HEK293 (cell line): ENCODE measurements around the gene KIF1A.

ENCODE experiments used
- CTCF ChIA-PET: fragments of 350-600 bp; formaldehyde crosslinking; extraction: SDS; loops from one replicate; lab custom pipeline; 2021; ENCODE audit warnings: antibody characterized with exemption; lab: Yijun Ruan, JAX
- POLR2A ChIA-PET: fragments of 300-600 bp; formaldehyde crosslinking; extraction: SDS; loops from one replicate; lab custom pipeline; 2020; ENCODE audit warnings: antibody characterized with exemption, inconsistent platforms; lab: Yijun Ruan, JAX
- H3K27ac ChIP-seq: fragments of 200-500 bp; sonication (Bioruptor generic); 2 replicates; pipeline ENCODE4 v1.5.1; 2014; ENCODE audit warnings: low read depth, low read length, control low read depth, inconsistent platforms; ENCODE audit errors: extremely low read depth
- H3K36me3 ChIP-seq, 2 experiments: fragments of 200-500 bp in 1 of 2; sonication (Bioruptor generic) in 1 of 2; 1 replicate in 1 of 2; 2 replicates in 1 of 2; pipeline ENCODE4 v1.5.1; 2014 to 2017; ENCODE audit warnings: inconsistent platforms in 2 of 2, low read length in 2 of 2; ENCODE audit not compliant: control insufficient read depth in 2 of 2, insufficient read depth in 1 of 2
- H3K4me1 ChIP-seq: fragments of 200-500 bp; sonication (Bioruptor generic); 2 replicates; pipeline ENCODE4 v1.5.1; 2014; ENCODE audit warnings: mild to moderate bottlenecking, low read length, inconsistent platforms; ENCODE audit not compliant: control insufficient read depth, insufficient read depth
- H3K4me3 ChIP-seq: 2 replicates; pipeline ENCODE4 v1.5.1; 2011; ENCODE audit warnings: low read depth, mild to moderate bottlenecking, control low read depth, low read length, moderate library complexity
- H3K9me3 ChIP-seq: fragments of 200-500 bp; sonication (Bioruptor generic); 2 replicates; pipeline ENCODE4 v1.5.1; 2014; ENCODE audit warnings: low read depth, low read length, inconsistent platforms; ENCODE audit not compliant: control insufficient read depth, insufficient read depth
- HOXA7 ChIP-seq: sonication (generic); formaldehyde crosslinking; IDR thresholded peaks from 2 replicates; pipeline ENCODE4 v1.8.1; 2022; ENCODE audit warnings: missing genetic modification reagents, borderline replicate concordance
- PRDM2 ChIP-seq: fragments of 450-650 bp; formaldehyde crosslinking; IDR thresholded peaks from 2 replicates; pipeline ENCODE4 v1.5.1; 2016; ENCODE audit warnings: missing biosample characterization, missing genetic modification characterization, borderline replicate concordance
- ZBTB20 ChIP-seq: fragments of 450-650 bp; formaldehyde crosslinking; IDR thresholded peaks from 2 replicates; pipeline ENCODE4 v1.5.1; 2016; ENCODE audit warnings: missing biosample characterization, missing genetic modification characterization
- ZBTB49 ChIP-seq: fragments of 450-650 bp; formaldehyde crosslinking; IDR thresholded peaks from 2 replicates; pipeline ENCODE4 v1.5.1; 2016; ENCODE audit warnings: missing biosample characterization, missing genetic modification characterization, low read depth
- ZNF10 ChIP-seq: fragments of 450-650 bp; formaldehyde crosslinking; IDR thresholded peaks from 2 replicates; pipeline ENCODE4 v1.5.1; 2017; ENCODE audit warnings: missing biosample characterization, missing genetic modification characterization
- ZNF112 ChIP-seq: fragments of 450-650 bp; formaldehyde crosslinking; IDR thresholded peaks from 2 replicates; pipeline ENCODE4 v1.5.0; 2017; ENCODE audit warnings: missing biosample characterization, missing genetic modification characterization
- ZNF148 ChIP-seq: fragments of 450-650 bp; formaldehyde crosslinking; IDR thresholded peaks from 2 replicates; pipeline ENCODE4 v1.5.0; 2017; ENCODE audit warnings: missing biosample characterization, missing genetic modification characterization, borderline replicate concordance
- ZNF174 ChIP-seq: fragments of 450-650 bp; formaldehyde crosslinking; IDR thresholded peaks from 2 replicates; pipeline ENCODE4 v1.5.0; 2017; ENCODE audit warnings: missing biosample characterization, mild to moderate bottlenecking, missing genetic modification characterization
- ZNF280C ChIP-seq: fragments of 450-650 bp; formaldehyde crosslinking; IDR thresholded peaks from 2 replicates; pipeline ENCODE4 v1.5.1; 2016; ENCODE audit warnings: missing biosample characterization, missing genetic modification characterization
- ZNF426 ChIP-seq: fragments of 450-650 bp; formaldehyde crosslinking; IDR thresholded peaks from 2 replicates; pipeline ENCODE4 v1.5.1; 2017; ENCODE audit warnings: missing biosample characterization, missing genetic modification characterization, mild to moderate bottlenecking, inconsistent platforms, moderate library complexity
- ZNF501 ChIP-seq: fragments of 450-650 bp; formaldehyde crosslinking; IDR thresholded peaks from 2 replicates; pipeline ENCODE4 v1.5.1; 2016; ENCODE audit warnings: missing biosample characterization, missing genetic modification characterization
- ZNF521 ChIP-seq: fragments of 450-650 bp; formaldehyde crosslinking; IDR thresholded peaks from 2 replicates; pipeline ENCODE4 v1.5.1; 2017; ENCODE audit warnings: missing biosample characterization, mild to moderate bottlenecking, missing genetic modification characterization
- ZNF555 ChIP-seq: fragments of 450-650 bp; formaldehyde crosslinking; conservative IDR thresholded peaks from 2 replicates; pipeline ENCODE4 v1.5.1; 2017; ENCODE audit warnings: missing biosample characterization, mild to moderate bottlenecking, missing genetic modification characterization, inconsistent platforms
- ZNF621 ChIP-seq: fragments of 450-650 bp; formaldehyde crosslinking; IDR thresholded peaks from 2 replicates; pipeline ENCODE4 v1.5.1; 2017; ENCODE audit warnings: missing biosample characterization, missing genetic modification characterization
- ZNF639 ChIP-seq: fragments of 450-650 bp; formaldehyde crosslinking; IDR thresholded peaks from 2 replicates; pipeline ENCODE4 v1.5.1; 2016; ENCODE audit warnings: missing biosample characterization, missing genetic modification characterization
- ZNF654 ChIP-seq: fragments of 450-650 bp; formaldehyde crosslinking; IDR thresholded peaks from 2 replicates; pipeline ENCODE4 v1.5.1; 2016; ENCODE audit warnings: low read depth, missing biosample characterization, missing genetic modification characterization
- ZNF658 ChIP-seq: fragments of 450-650 bp; formaldehyde crosslinking; IDR thresholded peaks from 2 replicates; pipeline ENCODE4; 2016; ENCODE audit warnings: missing biosample characterization, missing genetic modification characterization
- ZNF791 ChIP-seq: fragments of 450-650 bp; formaldehyde crosslinking; IDR thresholded peaks from 2 replicates; pipeline ENCODE4 v1.5.1; 2016; ENCODE audit warnings: missing biosample characterization, missing genetic modification characterization

KIF1A gene

GRCh38 chr2:240701736-240702639, 118.0 kb downstream of the KIF1A start:
- TF ChIP-seq ZNF426 (tag by site-specific recombination): no peak
- no peak for TF ChIP-seq ZNF10 (tag by site-specific recombination)
- TF ChIP-seq ZNF521 (tag by site-specific recombination): no peak
- no peak for TF ChIP-seq ZBTB49 (tag by site-specific recombination)
- TF ChIP-seq ZNF112 (tag by site-specific recombination): no peak
- TF ChIP-seq ZNF555 (tag by site-specific recombination): no peak
- TF ChIP-seq ZNF621: no peak
- no peak for TF ChIP-seq PRDM2 (tag by site-specific recombination)
- no peak for TF ChIP-seq HOXA7 (CRISPR knock-in tag)
- no peak for TF ChIP-seq ZNF280C (tag by site-specific recombination)
- no peak for TF ChIP-seq ZNF791 (tag by site-specific recombination)
- TF ChIP-seq ZBTB20 (tag by site-specific recombination): no peak
- no peak for TF ChIP-seq ZNF148 (tag by site-specific recombination)
- TF ChIP-seq ZNF501 (tag by site-specific recombination): no peak
- no peak for TF ChIP-seq ZNF658 (tag by site-specific recombination)
- no peak for TF ChIP-seq ZNF174
- TF ChIP-seq ZNF654 (tag by site-specific recombination): no peak
- TF ChIP-seq ZNF639 (tag by site-specific recombination): no peak
- no peaks in the 10 kb centered on the region for H3K9me3 ChIP-seq
- CTCF ChIA-PET: no interaction called here
- H3K36me3 ChIP-seq: no peaks in the 10 kb centered on the region
- POLR2A ChIA-PET: no interaction called here
- H3K27ac ChIP-seq: no peak overlapping the region
- H3K4me3 ChIP-seq: no peak overlapping the region
- H3K4me1 ChIP-seq: no peaks in the 10 kb centered on the region
